Activated T-cell treated with anti-CD3 and anti-CD28 coated beads for 1 hour (primary cell): ENCODE data around the gene JUND.

Experiments used
- DNase-seq: peaks from one replicate; pipeline ENCODE4 v3.0.0-alpha.2; 2020; ENCODE audit warnings: low read depth

Gene JUND

GRCh38 chr19:18308051-18308947, 26.9 kb upstream of the JUND start:
- DNase-seq = no peak

- no peak for DNase-seq
These were observed 25.9 kb upstream of the JUND start for GRCh38 chr19:18307271-18307681.

GRCh38 chr19:18306888-18307260, 25.5 kb upstream of the JUND start:
- DNase-seq = no peak

- no peak for DNase-seq
These were observed 24.9 kb upstream of the JUND start for GRCh38 chr19:18306209-18306887.

DNA sequence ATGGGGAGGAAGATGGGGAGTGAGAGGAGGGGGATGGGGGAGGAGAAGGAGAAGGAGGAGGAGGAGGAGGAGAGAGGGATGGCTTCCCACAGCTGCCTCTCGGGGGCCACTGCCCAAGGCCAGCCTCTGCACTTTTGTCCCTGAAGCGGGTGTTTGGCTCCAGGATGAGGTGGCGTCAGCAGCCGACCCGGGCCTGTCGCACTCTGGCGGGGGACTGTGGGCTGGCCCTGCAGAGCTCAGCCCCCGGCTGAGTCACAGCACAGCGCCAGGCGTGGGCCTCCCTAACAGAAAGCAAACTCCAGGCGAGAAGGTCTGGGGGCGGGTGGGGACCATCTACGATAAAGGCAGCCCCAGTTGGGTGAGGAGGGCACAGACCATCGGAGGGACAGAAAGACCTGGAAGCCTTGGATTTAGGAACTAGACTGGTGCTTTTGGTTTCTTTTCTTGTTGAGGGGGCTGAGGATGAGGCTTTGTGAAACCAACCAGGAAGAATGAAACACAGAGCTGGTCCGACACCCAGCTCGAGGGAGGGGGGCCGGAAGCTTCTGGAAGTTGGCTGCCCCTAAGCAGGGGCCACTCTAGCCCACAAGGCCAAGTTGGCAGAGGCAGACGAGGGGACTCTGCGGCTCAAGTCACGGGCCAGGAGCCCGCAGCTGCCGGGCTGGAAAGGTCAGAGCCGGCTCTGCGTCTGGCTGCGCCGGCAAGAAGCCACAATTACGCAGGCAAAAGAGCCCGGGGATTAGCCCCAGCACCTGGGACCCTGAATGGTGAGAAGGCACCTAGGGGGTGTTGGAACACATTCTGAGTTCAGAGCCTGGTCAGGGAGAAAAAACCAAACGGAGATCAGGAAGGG, 23.3 kb upstream of the JUND start:
- peak; percentile 76 for DNase-seq

DNA sequence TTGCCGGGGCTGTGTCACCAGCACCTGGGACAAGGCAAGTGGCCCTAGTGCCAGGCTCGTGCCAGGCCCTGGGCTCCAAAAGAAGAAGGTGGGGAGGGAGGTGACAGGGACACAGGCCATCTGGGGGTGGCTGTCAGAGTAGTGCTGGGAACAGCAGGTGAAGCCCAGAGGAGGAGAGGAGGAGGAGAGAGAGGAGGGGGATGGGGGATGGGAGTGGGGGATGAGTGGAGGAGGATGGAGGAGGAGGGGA, 22.7 kb upstream of the JUND start:
- DNase-seq = no peak

DNA sequence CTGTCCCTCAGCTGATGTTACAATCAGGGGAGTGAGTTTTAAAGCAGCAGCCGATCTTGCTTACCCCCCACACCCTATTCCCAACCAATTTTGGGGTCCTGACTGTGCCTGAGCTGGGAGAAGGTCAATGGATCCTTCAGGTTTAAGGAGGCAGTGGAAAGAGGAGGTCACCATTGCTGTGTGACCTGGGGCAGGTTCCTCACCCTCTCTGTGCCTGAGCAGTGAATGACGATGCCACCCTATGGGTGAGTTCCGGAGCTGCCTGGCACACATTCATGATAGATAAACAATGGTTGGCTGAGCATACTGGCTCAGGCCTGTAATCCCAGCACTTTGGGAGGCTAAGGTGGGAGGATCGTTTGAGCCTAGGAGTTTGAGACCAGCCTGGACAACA, 20.3 kb upstream of the JUND start:
- DNase-seq = no peak

DNA sequence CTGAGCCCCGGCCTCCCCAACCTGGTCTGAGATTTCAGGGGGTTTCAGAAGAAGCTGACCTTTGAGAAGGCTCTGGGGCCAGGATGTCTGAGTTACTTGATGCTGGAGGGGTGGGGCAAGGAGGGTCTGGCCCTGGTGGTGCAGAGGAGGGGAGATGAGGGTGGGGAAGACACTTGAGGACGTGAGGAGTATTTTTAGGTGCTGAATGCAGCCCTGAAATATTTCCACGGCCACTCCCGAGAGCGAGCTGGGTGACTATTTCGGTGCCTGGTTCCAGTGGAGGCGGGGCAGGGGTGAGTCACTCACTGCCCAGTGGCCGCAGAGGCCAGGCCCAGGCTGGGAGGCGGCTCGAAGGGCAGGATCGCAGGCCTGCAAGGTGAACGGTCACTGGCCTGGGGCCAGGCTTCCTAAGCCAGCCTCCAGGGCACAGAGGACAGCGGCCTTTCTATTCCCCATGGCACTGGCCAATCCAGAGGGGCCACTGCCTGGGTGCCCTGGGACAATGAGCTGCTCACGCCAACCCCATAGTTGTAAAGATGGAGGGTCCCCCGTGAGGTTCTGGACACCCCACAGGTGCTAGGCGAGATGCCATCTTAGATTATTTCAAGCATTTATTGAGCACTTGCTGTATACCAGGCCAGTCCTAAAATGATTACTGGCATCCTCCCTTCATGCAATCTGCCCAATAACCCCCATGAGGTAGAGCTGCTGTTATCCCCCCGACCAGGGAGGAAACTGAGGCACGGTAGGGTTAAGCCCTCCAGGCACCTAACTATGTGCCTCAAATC, 19.7 kb upstream of the JUND start:
- DNase-seq = no peak

DNA sequence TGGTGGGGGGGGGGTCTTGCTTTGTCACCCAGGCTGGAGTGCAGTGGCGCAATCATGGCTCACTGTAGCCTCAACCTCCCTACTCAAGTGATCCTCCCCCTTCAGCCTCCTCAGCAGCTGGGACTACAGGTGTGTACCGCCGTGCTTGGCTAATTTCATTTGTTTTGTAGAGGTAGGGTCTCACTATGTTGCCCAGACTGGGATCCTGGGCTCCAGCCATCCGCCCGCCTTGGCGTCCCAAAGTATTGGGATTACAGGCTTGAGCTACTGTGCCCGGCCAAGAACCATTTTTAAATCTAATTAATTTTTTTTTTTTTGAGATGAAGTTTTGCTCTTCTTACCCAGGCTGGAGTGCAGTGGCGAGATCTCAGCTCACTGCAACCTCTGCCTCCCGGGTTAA, 18.2 kb upstream of the JUND start:
- no peak for DNase-seq

DNA sequence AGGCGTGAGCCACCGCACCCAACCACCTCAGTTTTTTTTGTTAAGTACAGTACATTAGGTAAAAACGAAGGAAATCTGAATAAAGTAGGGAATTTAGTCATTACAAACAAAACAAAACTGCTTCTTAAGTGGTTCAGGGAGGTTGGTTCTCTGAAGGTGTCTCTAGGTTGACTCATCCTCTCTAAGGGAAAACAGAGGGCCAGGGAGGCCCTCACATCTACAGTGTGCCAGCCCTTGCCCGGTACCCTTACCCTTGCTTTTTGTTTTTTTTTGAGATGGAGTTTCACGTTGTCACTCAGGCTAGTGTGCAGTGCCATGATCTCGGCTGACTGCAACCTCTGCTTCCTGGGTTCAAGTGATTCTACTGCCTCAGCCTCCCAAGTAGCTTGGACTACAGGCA, 17.2 kb upstream of the JUND start:
- DNase-seq = no peak

GRCh38 chr19:18297308-18297707, 15.9 kb upstream of the JUND start:
- DNase-seq = no peak

GRCh38 chr19:18295034-18295451, 13.6 kb upstream of the JUND start:
- no peak for DNase-seq

DNA sequence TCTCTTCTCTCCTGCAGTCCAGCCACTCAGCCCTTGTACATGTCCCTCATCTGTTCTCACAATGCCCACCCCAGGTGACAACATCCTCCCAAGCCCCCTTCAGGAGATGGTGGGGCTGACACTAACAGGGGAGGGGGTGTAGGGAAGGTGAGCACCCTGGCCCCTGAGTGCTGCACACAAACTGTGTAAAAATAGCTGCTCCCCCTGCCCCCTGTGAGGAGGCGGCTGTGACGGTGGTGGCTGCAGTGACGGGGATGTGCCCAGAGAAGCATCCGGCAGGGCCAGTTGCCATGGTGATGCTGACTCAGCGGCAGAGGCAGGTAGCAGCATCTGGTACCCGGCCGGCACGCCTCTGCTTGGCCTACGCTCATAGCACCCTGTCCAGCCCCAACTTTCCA, 13.0 kb upstream of the JUND start:
- peak; percentile 86 for DNase-seq

GRCh38 chr19:18293642-18294466, 12.4 kb upstream of the JUND start:
- DNase-seq = no peak

GRCh38 chr19:18292810-18293641, 11.6 kb upstream of the JUND start:
- DNase-seq = no peak

DNA sequence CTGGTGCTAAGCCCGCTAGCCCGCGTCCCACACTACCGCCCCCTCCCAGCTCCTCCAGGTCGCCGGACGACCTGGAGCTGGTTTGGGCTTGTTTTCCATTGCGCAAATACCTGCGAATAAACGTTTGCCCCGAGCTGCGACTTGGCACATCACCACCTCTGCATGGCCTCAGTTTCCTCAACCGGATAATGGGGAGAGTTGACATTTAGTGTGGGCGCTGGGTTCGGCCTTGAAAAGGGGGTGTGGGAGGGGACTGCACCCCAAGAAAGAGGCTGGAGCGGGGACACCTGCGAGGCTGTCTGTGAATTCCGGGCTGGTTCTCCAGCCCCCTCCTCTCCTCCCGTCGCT, 11.0 kb upstream of the JUND start:
- no peak for DNase-seq

DNA sequence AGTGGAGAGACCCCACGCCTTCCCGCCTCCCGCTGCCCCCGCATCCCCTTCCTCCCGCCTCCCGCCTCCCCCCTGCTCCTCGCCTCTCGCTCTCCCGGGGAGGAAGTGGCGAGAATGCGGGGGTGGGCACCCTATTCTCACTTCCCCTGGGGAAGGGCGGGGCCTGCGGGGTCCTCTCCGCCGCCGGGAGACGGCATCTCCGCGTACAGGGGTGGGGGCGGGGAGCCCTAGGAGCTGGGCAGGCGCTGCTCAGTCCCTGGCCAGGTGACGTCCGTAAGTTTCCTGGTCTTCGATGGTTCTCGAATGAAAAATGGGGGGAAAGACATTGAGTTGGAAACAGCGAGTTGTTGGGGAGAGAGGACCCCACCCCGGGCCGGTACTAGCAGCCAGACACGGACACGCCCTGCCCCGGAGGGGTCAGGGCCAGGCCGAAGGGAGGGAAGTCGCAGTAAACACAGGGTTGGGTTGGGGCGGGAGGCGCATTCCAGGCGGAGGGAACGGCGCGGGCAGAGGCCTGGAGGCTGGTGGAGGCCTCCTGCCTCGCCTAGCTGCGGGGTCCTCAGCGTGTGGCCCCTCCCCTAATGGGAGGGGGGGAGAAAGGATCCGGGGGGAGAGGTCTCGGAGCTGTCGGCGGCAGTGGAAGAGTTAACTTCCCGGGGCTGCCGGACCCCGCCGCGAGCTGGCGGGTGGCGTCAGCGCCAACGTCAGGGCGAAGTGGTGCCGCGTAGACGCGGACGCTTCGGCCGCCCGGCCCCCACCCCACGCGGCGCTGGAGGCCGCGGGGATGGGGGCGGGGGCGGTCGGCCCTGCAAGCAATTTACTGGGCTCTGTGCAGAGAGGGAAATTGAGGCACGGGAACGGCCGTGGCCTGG, 10.4 kb upstream of the JUND start:
- DNase-seq = peak; percentile 59

GRCh38 chr19:18291019-18291524, 9.7 kb upstream of the JUND start:
- DNase-seq = no peak
